Measurements from ENCODE around the gene DDC.
"Not testable (repeated sequence)": the region's sequence is repeated elsewhere in the genome, so short reads cannot be mapped to it uniquely, and the experiment has no call there.

DDC gene

DNA sequence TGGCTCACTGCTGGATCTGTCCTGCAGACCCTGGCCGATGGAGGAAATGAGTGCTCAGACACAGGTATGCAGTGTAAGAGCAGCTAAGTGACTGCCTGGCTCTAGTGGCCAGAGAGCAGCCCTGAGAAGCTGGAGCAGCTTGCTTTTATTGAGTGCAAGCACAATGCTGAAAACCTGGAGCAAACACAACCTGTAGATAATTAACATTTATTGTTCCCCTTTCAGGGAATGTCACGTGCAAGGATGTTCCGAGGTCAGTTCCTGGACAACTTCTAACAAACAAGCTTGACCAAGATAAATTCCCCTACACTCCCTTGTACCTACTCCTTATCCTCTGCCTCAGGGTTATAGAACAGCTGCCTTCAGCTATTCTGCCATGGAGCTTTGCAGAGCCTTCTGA, 31.3 kb downstream of the DDC start:
- no peak for FAIRE-seq
- no peak for DNase-seq (ENCODE audit: insufficient read length, low spot score)
- no peak for TF ChIP-seq POLR2A (IDR thresholded peaks at IDR 0.05; ENCODE audit: low read depth, low read length)

DNA sequence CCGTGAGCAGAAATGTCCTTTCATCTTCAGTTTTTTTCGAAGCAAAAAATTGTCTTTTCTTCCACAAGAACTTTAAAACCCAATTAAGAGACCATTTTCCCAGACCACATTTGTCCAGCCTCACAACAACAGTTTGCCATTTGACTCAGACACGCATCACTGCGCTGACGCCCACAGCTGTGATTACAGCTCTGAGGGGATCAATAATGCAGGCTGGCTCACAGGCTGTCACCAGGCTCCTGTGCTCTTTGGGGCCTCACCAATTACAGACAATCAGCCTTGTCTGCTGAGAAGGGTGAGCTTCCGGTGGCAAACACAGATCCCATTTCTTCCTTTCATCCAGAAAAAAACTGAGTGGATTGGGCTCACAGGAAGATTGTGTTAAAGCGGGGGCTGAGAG, 33.3 kb downstream of the DDC start:
- DNase-seq (ENCODE audit: insufficient read length, low spot score) (no peak), FAIRE-seq (no peak)
- no peak for TF ChIP-seq POLR2A (IDR thresholded peaks at IDR 0.05; ENCODE audit: low read depth, low read length)

DNA sequence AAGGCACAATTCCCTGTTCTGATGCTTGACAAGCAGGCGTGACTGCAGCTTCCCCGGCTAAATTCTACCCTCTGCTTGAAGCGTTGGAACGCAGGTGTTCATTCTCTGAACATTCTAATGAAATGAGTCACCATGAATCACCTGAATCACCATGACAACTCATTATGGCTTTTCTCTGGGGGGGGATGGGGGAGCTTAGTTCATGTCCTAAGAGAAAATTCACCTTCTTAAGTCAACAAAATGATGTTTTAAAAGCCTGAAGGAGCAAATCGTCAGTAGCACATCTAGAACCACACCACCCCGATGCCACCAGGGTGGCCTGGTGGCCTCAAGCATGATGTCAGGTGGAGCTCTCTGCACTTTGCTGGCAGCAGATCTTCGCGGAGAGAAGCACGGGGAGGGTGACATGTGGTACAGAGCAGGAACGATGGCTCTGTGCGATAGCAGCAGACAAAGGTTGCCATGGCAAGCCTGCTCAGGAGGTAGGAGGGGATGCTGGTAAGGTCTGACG, 33.7 kb downstream of the DDC start:
- no peak for DNase-seq (ENCODE audit: insufficient read length, low spot score)
- no peak for TF ChIP-seq POLR2A (IDR thresholded peaks at IDR 0.05; ENCODE audit: low read depth, low read length)
- FAIRE-seq: no peak

DNA sequence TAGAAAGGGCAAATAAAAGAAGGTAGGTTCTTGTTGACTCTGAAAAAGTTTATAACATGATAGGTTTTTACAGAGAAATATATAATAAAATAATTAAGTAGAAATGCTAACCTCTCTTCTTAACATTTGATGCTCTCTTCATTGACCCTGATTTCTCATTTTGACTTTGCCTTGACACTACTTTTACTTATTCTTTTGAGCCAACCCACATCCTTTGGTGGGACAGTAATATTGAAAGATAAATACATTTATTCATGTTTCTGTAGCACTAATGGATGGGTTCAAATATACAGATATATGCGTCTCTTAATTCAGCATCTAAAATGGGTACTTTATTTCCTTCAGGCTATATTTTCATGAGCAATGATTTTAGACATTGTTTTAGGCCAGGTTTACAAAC, 34.4 kb downstream of the DDC start:
- no peak for TF ChIP-seq POLR2A (IDR thresholded peaks at IDR 0.05; ENCODE audit: low read depth, low read length)
- FAIRE-seq (no peak), DNase-seq (ENCODE audit: insufficient read length, low spot score) (no peak)

DNA sequence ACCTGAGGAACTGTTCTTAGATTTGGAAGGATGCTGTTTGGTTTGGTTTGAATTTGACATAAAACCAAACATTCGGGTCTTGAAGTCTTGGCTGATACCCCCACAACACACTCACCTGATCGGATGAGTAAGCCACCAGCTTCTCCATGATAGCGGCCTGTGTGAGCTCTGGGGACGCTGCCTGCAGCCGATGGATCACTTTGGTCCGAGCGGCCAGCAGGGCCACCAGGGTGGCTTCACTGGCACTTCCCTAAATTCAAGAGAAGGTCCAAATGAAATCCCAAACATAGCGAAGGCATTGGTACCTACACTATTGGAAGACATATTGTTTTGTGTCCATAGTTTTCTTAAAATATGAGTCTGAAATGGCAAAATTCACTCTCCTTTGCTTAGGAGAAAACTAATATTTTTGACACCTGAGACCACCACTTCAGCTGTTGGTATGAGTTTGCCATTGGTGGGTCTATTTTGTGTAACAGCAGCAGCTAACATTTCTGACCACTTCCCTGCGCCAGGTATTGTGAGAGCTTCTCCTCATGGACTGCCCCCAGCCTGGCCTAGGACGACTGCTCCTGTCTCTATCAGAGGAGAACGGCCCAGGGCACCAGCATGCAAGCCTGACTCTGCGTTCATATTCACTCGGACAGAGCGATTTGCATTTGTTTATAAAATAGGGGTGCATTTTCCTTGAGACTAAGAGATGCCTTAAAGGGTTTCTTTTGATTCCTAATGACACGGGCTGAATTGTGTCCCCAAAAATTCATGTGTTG, 35.9 kb downstream of the DDC start:
- FAIRE-seq (no peak), DNase-seq (ENCODE audit: insufficient read length, low spot score) (no peak)
- TF ChIP-seq POLR2A (IDR thresholded peaks at IDR 0.05; ENCODE audit: low read depth, low read length): no peak

DNA sequence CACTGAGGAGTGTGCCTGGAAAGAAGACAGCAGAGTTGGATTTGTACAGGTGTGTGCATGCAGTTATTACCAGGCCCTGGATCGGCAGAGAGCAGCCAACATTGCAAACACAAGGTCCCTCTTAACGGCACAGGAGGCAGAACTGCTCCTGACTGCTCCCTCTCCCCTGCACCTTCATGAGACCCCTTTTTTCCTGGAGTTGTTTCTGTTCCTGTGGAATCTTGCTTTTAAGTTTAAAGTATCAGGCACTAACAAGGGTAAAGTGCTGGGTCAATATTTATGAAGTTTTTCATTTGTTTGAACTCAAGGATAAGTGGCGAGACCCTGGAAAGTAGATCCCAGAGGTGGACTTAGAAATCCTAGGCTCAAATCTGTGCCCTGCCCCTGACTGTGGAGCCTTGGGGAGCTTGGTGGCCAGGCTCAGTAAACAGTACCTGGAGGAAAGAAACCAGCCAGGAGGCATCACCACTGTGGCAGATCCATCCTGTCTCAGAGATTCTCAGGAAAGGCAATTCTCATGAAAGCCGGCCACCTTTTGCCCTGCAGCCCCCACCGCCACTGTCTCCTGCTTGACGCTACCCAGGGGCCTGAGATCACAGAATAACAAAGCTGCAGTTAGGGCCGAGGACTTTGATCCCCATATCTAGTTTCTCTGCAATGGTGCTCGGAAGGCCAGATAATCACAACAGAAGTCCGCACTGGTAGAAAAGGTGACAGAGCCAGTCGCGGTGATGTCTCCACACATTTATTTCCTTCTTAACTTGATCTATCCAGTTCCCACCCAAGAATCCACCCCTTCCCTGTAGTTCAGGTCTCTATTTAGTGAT, 36.7 kb downstream of the DDC start:
- DNase-seq (ENCODE audit: insufficient read length, low spot score) (no peak), FAIRE-seq (no peak)
- TF ChIP-seq POLR2A (IDR thresholded peaks at IDR 0.05; ENCODE audit: low read depth, low read length): no peak

DNA sequence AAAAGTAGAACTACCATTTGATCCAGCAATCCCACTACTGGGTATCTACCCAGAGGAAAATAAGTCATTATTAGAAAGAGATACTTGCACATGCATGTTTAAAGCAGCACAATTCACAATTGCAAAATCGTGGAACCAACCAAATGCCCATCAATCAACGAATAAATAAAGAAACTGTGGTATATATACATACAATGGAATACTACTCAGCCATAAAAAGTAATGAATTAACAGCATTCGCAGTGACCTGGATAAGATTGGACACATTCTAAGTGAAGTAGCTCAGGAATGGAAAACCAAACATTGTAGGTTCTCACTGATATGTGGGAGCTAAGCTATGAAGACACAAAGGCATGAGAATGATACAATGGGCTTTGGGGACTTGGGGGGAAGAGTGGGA, 45.9 kb downstream of the DDC start:
- not testable (repeated sequence) for DNase-seq (ENCODE audit: insufficient read length, low spot score); FAIRE-seq

DNA sequence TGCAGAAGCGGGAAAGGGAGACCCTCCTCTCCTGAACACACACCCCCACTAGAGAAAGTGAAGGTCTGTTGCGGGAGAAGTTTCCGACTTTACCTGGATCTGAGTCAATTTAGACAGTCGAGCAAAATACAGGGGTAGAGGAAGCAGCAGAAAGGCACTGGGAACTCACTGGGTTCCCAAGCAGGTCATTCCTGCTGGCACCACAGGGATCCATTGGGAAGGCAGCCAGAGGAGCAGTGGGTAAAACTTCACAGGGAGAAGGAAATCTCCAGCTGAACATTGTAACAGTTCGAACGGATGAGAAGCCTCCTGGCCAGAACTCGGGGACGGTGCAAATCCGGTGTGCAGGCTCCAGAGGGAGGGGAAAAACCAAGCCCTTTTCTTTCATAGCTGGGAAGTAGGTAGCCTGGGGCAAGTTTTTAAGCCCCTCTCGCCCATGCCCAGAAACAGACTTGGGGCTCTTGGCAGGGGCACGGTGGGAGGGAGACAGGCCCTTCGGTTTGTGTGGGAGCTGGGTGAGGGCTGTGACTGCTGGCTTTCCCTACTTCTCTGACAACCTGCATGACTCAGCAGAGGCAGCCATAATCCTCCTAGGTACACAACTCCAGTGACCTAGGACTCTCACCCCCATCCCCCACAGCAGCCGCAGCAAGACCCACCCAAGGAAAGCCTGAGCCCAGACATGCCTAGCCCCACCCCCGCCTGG, 51.9 kb downstream of the DDC start:
- FAIRE-seq (no peak), DNase-seq (ENCODE audit: insufficient read length, low spot score) (no peak)
- TF ChIP-seq POLR2A (IDR thresholded peaks at IDR 0.05; ENCODE audit: low read depth, low read length): no peak

DNA sequence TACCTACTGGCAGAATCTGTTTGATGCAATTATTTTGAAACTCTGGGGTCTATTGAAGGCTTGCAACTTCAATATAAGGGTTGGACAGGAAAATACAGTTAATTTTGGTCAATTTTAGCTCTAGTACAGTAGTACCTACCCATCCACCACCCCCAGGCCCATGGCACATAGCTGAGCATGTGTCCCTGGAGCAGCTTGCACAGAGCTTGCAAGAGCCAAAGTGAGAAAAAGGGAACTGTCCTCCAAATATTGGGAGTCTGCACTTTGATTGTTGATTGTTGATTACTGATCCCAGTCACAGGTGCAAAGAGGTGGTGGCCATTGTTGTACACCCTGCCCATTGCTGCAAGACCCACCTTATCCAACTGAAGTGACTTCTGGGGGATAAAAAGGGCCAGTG, 52.8 kb downstream of the DDC start:
- no peak for FAIRE-seq
- TF ChIP-seq POLR2A (IDR thresholded peaks at IDR 0.05; ENCODE audit: low read depth, low read length): no peak
- no peak for DNase-seq (ENCODE audit: insufficient read length, low spot score)

DNA sequence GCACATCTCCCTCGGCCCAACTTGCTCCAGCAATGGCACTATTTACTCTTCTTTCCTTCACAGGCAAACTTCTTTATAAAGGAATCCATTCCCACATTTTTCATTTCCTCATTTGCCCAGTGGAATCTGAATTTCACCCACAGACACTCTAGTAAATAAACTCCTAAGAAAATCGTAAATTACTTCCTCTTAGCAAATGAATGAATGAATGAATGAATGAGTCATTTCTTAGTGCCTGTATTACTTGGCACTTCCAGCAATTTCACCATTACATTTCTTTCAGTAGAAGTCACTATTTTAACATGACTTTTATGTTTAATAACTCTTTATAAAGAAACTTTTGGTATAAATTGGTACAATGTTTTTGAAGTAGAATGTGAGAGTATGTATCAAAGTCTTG, 55.7 kb downstream of the DDC start:
- FAIRE-seq (no peak), DNase-seq (ENCODE audit: insufficient read length, low spot score) (no peak)
- TF ChIP-seq POLR2A (IDR thresholded peaks at IDR 0.05; ENCODE audit: low read depth, low read length): no peak

DNA sequence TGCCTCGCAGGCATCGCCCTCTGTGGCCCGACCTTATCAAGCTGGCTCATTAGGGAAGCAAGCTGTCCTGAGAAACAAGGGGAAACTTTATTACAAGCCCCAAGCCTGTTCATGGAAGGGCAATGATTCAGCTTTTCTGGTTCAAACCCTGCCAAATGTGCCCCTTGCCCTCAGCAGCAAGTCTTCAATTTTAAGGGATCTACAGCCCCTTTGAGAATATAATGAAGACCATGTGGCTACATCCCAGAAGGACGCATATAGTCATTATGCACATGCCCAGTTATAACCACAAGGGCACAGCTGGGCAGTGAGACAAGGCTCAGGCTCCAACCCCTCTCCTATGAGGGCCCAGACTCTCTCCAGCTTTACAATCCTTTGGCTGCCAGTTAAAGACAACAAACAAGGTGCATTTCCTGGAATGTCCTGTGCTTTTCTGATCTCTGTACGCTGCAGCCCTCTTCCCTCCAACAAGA, 56.7 kb downstream of the DDC start:
- DNase-seq (ENCODE audit: insufficient read length, low spot score) (no peak), FAIRE-seq (no peak)
- no peak for TF ChIP-seq POLR2A (IDR thresholded peaks at IDR 0.05; ENCODE audit: low read depth, low read length)

DNA sequence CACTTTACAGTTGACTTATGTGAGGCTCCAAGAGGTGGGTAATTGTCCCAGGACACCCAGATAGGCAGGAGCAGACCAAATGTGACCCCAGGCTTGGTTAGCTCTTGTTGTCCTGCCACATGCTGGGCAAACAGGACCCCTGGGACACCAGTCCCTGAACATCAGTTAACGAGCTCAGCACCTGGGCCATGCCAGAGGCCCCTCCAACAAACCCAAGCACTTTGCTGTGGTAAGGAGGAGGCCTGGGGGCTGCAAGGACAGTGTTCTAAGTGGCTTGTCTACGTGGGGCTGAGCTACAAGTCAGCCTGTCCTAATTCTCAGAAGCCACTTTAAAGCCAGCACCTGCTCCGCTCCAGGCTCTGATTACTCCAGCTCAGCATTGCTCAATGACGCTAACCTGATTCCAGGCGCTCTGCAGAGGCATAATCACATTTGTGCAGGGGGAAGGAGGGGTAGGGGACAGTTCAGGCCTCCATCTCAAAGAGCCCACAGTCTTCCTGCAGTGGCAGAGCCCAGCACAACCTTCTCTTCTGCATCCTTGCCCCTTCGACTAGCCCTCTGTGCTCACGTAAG, 57.2 kb downstream of the DDC start:
- DNase-seq (ENCODE audit: insufficient read length, low spot score) (no peak), FAIRE-seq (no peak)
- no peak for TF ChIP-seq POLR2A (IDR thresholded peaks at IDR 0.05; ENCODE audit: low read depth, low read length)

DNA sequence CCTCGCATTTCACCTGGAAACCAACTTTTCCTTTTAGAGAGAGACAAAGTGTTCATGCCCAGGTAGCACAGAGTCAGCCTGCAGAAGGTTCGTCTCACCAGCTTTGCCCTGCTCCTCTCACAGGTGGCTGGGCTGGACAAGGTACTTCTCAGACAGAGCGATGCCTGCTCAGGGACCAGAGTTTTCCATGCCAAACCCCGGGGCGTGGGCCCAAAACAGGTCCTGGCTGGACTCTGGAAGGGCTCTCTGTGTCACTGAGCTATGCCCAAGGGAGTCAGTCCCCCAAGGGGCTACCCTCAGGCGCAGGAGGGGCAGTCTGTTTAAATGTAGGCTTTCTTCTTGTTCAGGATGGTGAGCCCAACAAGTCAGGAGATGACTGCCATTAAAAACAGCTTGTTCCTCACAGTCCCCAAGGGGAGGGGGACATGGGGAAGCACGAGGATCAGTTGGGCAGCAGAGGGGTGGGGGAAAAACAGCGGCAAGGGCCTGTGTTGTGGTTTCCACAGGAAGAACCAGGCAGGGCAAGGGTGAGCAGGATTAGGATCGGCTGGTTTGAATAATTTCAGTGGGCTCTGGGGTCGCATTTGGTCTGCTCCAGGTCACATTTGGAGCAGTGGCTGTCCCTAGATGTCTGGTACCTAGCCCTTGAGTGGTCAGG, 59.5 kb downstream of the DDC start:
- FAIRE-seq: no peak
- TF ChIP-seq POLR2A (IDR thresholded peaks at IDR 0.05; ENCODE audit: low read depth, low read length): no peak
- no peak for DNase-seq (ENCODE audit: insufficient read length, low spot score)
